ENCODE results near the gene NKPD1. TPM values are rescaled to one million over a fixed set of nuclear protein-coding genes. Genes with fewer than 3 reads are reported as not detected.

NKPD1 gene
- total RNA-seq, 2 donors from 2014 or later, result 3.6 to 4.1 TPM

- Histone ChIP-seq H3K4me1 (replicated peaks) (no peaks in the 10 kb centered on the region), H3K9me3 (no peaks in the 10 kb centered on the region), H3K4me3 (no peak overlapping the region), H3K27ac (no peak overlapping the region), H3K27me3 (replicated peaks; ENCODE audit: insufficient read depth) (no peaks in the 10 kb centered on the region), H3K36me3 (no peaks in the 10 kb centered on the region)
- TF ChIP-seq CTCF (IDR thresholded peaks at IDR 0.05) (peak in 3 of 4 experiments; percentile 37 to 49 (median 38)), POLR2A (IDR thresholded peaks at IDR 0.05) (no peak)
- intact Hi-C loops (cut with DNase I), result no loop called here
- 41% methylated on average over 12 of the region's 12 CpGs for WGBS
- DNase-seq (ENCODE audit: low spot score), result no peak
Measured at GRCh38 chr19:45187421-45188100, 26.8 kb upstream of the NKPD1 start.

- Histone ChIP-seq H3K9me3 (no peaks in the 10 kb centered on the region), H3K36me3 (no peaks in the 10 kb centered on the region), H3K27ac (no peak overlapping the region), H3K27me3 (replicated peaks; ENCODE audit: insufficient read depth) (no peaks in the 10 kb centered on the region), H3K4me3 (no peak overlapping the region), H3K4me1 (replicated peaks) (no peaks in the 10 kb centered on the region)
- WGBS, result 93% methylated on average over 12 of the region's 12 CpGs
- DNase-seq (ENCODE audit: low spot score), result no peak
- TF ChIP-seq POLR2A (IDR thresholded peaks at IDR 0.05) (no peak), POLR2AphosphoS5 (IDR thresholded peaks at IDR 0.05) (no peak), CTCF (IDR thresholded peaks at IDR 0.05) (no peak)
- intact Hi-C loops (cut with DNase I), result no loop called here
Measured at GRCh38 chr19:45186509-45187334, 25.9 kb upstream of the NKPD1 start.

- Histone ChIP-seq H3K27ac (no peak overlapping the region), H3K4me3 (no peak overlapping the region), H3K9me3 (no peaks in the 10 kb centered on the region), H3K27me3 (replicated peaks; ENCODE audit: insufficient read depth) (no peaks in the 10 kb centered on the region), H3K36me3 (no peaks in the 10 kb centered on the region), H3K4me1 (replicated peaks) (peaks cover 2% of the 10 kb centered on the region)
- intact Hi-C loops (cut with DNase I), result no loop called here
- TF ChIP-seq POLR2AphosphoS5 (IDR thresholded peaks at IDR 0.05) (no peak), POLR2A (IDR thresholded peaks at IDR 0.05) (no peak), CTCF (IDR thresholded peaks at IDR 0.05) (no peak)
- WGBS, result 97% methylated on average over 5 of the region's 5 CpGs
- no peak for DNase-seq (ENCODE audit: low spot score)
Measured at GRCh38 chr19:45184115-45184514, 23.3 kb upstream of the NKPD1 start.

- Histone ChIP-seq H3K9me3 (no peaks in the 10 kb centered on the region), H3K27ac (no peak overlapping the region), H3K4me3 (no peak overlapping the region), H3K36me3 (no peaks in the 10 kb centered on the region), H3K4me1 (replicated peaks) (peaks cover 2% of the 10 kb centered on the region), H3K27me3 (replicated peaks; ENCODE audit: insufficient read depth) (no peaks in the 10 kb centered on the region)
- no peak for TF ChIP-seq CTCF (IDR thresholded peaks at IDR 0.05)
- TF ChIP-seq POLR2A (IDR thresholded peaks at IDR 0.05), result no peak
- TF ChIP-seq POLR2AphosphoS5 (IDR thresholded peaks at IDR 0.05), result no peak
- 77% methylated on average over 4 of the region's 4 CpGs for WGBS
- DNase-seq (ENCODE audit: low spot score), result no peak
- intact Hi-C loops (cut with DNase I), result no loop called here
Measured at GRCh38 chr19:45182758-45183157, 22.0 kb upstream of the NKPD1 start.

Measured in prostate gland (tissue), 2 donors.